NCI-H128 (cell line): ENCODE measurements around the gene SGMS1.
"Not testable (repeated sequence)": the region's sequence is repeated elsewhere in the genome, so short reads cannot be mapped to it uniquely, and the experiment has no call there.

ENCODE experiments used
- DNase-seq: peaks from one replicate; lab custom pipeline; 2025; ENCODE audit not compliant: unreplicated experiment; lab: John Stamatoyannopoulos, UW

SGMS1 gene

DNA sequence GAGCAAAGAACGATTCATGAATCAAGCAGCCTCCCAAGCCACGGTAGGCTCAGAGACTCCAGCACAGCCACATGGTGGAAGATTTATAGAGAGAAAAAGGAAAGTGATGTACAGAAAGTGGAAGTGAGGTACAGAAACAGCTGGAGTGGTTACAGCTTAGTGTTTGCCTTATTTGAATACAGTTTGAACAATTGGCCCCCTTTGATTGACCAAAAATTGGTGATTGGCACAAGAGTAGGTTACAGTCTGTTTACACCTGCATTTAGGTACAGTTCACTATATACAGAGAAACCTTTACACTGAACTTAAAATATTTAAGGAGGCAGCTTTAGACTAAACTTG lies 236.1 kb downstream of the SGMS1 start:
- no peak for DNase-seq

DNA sequence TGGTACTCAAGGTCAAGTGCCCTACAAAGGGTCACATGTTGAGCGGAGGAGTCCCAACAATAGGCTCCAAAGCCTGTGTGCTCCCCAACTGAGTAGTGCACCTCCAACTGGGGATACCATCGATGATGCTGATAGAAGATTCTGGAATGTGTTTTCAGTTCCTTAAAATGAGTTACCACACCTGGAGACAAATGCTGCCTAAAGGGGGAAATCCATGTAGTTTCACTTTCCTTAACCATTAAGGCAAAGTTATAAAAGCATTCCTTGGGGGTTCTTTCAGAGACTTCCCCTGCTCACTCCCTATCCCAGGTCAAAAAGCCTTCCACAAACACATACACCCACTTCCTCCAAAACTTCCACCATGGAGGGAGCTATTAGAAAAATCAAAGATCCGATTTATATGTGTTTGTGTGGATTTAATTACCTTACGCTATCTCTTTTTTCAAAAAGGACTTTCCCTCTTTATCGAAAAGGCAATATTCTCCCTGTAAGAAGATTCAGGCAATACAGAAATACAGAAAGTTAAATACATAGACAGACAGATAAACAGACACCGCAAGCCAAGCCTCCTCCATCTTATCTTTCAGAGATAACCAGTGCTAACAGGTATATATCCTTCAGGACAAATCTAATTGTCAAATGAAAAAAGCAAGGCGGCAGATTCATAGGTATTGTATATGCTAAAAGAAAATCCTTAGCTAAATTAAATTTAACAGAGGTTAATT lies 236.6 kb downstream of the SGMS1 start:
- no peak for DNase-seq

DNA sequence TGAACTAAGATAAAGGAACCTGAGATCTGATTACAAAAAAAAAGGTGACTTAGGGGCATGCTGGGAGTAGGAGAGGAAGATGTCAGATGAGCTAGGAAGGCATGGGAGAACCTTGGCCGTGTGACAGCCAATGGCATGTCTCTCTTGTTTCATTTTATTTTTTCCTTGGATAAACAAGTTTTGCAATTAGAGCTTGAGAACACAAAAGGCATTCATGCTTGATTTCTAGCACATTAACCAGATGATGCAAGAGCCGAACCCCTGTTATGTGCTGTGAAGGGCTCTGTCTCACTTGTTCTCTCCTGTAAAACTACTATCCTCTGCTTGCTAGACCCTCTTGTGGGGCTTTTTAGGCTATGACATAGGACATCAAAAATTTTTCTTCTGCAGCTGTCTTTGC lies 238.1 kb downstream of the SGMS1 start:
- no peak for DNase-seq

DNA sequence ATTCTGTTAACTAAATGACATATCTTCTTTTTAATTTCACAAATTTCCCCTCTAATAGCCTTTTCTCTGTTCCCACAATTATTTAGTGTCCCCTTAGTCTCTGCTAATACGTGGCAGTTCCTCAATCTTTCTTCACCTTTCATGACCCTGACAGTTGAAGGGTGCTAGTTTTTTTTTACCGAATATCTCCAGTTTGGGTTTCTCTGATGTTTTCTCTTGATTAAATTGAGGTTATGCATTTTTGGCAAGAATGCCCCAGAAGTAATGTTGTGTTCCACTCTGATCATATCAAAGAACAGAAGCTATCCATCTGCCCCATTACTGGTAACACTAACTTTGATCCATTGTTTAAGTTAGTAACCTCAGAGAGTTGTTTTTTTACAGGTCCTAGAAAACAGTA lies 238.9 kb downstream of the SGMS1 start:
- no peak for DNase-seq

DNA sequence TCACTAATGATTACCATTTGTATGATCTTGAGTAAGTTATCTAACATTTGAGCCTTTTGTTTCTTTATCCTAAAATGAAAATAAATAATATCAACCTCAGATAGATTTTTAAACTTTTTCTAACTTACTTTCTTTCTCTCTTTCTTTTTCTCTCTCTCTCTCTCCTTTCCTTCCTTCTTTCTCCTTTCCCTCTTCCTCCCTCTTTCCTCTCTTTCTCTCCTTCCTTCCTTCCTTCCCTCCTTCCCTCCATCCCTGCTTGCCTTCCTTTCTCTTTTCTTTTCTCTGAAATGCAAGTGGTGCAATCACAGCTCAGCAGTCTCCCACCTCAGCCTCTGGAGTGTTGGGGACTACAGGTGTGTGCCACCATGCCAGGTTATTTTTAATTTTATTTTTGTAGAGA lies 239.5 kb downstream of the SGMS1 start:
- no peak for DNase-seq

DNA sequence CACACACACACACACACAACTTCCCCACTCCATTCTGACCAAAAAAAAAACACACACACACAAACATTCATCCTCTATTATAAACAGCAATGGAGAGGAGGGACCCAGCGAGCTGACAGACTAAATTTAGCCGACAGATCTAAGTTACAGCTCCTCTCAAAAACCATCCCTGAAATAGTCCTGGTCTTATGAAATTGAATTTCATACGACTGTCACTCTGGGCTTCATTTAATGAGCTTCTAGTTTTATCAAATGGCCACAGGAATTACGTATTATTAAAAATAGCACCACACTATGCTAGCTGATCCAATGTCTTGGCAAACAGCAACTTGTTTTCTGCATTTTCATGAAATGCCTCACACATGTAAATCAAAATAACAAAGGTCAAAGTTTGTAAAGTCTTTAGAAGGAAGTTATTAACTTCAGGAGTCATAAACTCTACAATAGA lies 241.2 kb downstream of the SGMS1 start:
- DNase-seq, result no peak

DNA sequence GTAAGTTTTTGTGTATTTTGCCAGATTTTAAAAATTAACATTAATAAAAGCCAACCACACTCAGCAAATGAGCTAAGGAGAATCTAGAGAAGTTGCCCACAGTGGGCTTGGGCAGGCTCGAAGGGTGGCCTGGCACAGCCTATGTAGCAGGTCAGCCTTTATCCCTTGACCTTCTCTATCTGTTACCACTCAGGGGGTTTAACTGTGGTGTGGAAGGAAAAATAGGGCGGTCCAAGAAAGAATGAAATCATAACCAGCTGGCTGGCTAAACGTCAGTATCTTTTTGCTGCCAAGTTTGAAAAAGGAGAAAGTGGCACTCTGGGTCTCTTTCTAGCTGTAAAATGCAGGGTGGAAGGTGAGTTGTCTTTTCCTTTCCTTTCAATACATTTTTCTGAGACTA lies 242.1 kb downstream of the SGMS1 start:
- DNase-seq, result no peak

DNA sequence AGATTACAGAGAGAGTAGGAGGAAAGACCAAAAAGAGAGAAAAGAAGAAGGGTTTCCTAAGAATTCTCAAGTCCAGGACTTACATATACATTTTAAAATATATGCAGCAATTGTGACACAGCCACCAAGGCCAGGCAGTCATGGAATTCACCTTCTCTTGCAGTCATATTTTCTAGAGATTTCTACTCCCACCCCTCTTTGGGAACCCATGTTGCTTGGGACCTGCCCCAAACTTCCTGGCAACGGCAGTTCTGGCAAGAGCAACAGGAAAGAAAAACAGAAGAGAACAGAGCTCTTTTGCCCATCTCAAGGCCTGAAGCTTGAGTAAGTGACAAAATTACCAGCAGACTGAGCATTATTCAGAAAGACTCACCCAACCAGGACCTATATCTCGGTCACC lies 244.1 kb downstream of the SGMS1 start:
- no peak for DNase-seq

DNA sequence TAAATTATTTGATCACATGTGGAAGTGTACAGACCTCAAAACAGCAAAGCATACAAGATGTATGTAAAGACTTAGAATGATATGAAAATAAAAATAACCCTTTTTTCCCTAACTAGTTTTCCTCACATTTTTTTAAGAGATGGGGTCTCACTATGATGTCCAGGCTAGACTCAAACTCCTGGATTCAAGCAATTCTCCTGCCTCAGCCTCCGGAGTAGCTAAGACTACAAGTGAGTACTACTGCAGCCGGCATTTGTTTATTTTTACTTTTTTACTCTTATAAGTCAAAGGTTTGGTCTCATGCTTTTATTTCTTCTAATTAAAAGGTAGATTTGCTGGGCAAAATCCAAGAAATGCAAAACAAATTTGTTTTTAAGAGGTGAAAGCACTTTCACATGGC lies 248.0 kb downstream of the SGMS1 start:
- no peak for DNase-seq

DNA sequence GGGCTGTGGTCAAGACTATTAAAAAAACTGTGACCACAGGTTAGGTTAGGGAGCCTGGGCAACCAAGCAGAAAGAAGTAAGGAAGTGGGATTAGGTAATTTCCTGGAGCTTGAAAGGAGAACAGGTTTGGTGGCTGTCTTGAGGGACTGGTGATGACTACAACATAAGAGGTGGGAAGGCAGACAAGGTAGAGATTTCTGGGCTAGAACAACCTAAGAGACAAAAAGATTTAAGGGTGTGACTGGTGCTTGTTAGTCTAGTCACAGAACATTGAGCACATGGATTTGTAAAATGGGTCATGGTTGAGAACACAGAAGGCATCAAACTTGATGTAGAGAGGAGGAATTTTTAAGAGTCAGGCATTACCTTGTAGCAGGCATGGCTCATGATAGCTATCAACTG lies 248.7 kb downstream of the SGMS1 start:
- DNase-seq, result no peak

DNA sequence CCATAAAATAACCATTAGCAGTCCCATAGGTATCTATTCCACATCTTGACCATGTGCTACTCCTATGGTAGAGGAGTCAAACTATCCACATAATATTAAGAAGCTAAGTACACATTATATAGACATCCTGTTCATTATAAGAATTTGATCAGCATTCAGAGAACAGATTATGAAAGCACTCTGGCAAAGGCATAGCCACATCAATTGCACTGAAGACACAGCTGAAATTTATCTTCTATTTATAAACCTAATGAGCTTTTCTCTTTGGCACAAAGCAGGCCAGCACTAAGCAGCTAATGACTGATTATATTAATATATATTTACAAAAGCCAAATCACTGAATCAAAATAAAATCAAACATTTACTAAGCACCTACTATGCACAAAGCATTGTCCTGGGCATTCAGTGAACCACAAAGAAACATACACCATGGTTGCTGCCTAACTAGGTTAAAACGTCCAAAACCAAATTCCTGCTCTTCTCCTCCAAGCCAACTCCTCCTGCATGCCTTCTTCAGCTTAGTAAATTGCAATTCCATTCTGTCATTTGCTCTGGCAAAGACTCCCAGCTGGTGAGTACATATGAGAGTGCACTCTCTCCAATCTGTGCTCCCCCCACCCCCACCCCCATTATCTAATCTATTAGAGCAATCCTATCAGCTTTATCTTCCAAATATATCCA lies 249.8 kb downstream of the SGMS1 start:
- DNase-seq, result no peak

DNA sequence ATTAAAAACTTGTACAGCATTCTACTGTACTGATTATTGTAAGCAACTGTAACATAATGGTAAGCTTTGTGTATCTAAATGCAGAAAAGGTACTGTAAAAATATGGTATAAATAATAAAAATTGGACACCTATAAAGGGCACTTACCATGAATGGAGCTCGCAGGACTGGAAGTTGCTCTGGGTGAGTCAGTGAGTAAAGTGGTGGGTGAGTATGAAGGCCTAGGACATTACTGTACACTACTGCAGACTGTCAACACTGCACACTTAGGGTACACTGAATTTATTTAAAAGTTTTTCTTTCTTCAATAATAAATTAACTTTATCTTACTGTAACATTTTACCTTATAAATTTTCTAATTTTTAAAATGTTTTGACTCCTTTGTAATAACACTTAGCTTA lies 253.8 kb downstream of the SGMS1 start:
- no peak for DNase-seq

DNA sequence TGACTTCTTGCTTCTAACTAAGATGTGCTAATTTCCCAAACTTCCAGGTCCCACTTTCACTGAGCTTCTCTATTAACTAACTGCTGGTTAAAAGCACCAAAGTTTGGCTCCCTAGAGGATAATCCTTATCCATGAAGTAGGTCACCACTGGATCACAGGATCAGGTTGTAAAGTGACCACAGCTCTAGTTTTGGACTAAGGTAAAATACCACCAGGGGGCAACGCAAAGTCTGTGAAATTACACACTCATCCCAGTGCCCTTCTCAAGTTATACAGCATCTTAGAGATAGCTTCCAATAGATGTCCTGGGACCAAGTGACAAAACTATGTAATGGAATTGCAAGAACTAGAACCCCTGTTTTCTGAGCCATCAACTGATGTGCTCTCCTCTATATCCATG lies 256.0 kb downstream of the SGMS1 start:
- no peak for DNase-seq

DNA sequence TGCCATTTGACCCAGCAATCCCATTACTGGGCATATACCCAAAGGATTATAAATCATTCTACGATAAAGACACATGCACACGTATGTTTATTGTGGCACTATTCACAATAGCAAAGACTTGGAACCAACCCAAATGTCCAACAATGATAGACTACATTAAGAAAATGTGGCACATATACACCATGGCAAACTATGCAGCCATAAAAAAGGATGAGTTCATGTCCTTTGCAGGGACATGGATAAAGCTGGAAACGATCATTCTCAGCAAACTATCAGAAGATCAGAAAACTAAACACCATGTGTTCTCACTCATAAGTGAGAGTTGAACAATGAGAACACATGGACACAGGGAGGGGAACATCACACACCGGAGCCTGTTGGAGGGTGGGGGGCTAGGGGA lies 257.3 kb downstream of the SGMS1 start:
- not testable (repeated sequence) for DNase-seq

DNA sequence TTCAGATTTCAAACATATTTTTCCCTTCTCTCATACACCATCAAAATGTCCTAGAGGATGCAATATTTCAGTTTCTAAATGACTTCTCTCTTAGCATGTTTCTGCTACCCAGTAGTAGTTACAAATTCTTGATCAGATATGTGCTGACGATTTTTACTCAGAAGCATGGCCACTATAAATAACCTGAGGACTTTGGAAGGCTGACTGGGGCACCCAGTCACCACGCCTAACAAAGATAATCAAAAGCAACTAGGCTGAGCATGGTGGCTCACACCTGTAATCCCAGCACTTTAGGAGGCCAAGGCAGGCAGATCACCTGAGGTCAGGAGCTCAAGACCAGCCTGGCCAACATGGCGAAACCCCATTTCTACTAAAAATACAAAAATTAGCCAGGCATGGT lies 259.0 kb downstream of the SGMS1 start:
- not testable (repeated sequence) for DNase-seq

DNA sequence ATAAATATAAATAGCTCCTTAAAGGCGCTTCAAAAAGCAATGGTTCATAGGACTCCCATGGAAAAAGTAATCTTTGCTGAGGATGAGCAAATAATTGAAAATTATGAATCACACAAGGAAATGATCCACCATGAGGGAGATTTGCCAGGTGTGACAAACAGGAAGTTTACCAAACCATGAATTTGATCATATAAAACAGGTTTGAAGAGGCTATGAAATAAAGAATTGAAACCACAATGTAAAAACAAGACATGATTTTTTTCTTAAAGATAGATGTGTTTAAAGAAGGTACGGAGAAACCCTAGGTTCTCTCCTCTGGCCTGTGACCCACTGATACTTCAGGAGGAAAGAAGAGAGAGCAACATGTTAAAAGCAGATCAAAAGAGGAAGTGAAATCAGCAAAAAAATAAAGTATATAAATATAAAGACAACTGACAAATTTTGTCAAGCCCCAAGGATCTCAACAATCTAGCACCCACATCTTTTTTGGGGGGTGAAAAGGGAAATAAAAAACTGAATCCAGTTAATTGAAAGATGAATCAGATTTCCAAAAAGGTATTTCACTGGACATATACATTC lies 261.1 kb downstream of the SGMS1 start:
- DNase-seq, result no peak

DNA sequence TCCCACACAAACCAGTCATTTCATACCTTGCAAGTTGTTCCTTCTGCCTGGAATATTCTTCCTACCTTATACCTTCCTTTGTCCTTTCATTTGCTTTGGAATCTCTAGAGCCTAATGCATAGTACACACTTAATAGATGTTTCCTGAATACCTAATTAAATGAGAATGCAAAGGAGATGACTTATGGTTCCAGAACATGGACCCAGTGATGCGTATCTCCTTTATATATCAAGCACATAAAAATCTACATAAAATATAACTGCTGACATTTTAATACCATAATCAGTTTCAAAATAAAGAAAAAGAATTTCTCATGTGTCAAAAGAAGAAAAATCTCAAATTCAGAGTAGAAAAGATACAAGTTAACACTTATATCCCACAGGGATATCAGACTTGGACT lies 261.8 kb downstream of the SGMS1 start:
- no peak for DNase-seq

DNA sequence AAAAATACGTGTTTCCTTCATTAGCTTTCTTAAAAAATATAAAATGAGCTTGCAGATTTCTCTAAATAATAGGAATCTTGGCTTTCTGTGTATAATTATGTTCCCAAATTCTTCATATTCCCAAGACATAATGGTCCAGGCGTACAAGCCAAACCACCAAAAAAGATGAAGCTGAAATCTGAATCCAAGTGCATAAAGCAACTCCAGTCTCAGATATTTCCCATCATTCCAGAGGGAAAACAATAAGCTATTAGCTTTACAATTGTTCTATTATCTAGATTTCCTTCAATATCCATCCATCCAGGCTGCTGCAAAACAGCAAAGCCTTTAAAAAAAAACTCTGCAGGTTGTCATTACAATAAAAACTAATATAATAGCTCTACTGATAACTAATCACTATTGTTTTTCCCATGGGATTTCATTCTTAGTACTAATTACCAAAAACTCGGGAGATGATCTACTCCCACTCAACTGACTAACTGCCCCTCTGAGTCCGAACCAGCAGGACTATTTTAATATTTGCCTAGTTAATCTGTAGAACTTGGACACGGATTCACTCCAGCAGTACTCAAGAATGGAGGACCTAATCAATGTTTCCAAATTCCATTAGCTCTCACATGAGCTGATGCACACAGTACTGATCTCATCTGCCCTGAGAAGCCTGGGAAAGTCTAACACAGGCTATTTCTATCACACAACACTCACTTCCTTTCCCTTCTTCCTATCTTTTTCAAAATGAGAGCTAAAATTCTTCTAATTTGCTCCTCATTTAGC lies 263.5 kb downstream of the SGMS1 start:
- DNase-seq, result no peak

DNA sequence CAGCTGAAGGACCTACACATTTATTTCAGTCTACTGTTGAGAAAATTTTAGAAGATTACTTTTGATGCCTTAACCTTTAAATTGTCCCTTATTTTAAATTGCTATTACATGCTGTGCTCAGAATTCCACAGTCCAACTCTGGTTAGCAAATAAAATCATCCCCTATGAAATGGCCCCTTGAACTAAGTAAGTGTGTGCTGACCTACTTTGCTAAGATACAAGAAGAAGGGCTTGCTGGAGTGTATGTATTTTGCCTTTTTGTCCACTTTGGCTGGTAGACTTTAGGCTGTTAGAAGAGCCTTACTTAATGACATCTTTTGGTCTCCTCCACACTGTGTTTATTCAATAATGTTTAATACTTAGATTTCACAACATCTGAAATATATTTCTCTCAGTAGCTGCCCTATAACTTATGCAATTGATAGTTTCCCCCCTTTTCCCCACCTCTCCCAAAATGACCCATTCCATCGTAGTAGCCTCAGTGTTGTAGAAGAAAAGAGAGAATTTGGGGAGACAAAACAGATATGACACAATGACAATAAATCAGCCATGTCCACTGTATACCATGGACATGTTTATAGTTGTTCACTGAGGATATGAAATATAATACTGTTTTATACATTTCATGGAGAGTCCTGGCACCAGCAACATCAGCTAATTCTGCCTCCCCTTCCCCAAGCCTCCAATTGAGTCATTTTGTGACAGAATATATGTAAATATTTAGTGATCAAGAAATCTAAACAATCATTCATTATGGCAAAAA lies 264.6 kb downstream of the SGMS1 start:
- no peak for DNase-seq

DNA sequence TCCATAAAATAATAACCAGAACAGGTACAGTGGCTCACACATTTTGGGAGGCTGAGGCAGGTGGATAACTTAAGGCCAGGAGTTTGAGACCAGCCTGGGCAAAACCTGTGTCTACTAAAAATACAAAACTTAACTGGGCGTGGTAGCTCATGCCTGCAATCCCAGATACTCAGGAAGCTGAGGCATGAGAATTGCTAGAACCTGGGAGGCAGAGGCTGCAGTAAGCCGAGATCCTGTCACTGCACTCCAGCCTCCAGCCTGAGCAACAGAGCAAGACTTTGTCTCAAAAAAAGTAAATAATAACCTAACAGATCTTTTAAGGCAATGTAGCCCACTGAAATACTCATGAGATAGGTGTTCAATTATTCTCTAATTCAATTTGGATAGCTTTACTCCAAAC lies 265.3 kb downstream of the SGMS1 start:
- DNase-seq, result no peak

DNA sequence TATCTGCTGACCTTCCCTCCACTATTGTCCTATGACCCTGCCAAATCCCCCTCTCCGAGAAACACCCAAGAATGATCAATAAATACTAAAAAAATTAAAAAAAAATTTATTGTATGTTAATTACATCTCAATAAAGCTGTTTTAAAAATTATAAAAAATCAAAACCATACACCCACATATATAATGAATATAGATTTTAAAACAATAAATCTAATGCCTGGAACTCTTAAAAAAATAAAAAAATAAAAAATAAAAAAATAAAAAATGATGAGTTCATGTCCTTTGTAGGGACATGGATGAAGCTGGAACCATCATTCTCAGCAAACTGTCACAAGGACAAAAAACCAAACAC lies 267.3 kb downstream of the SGMS1 start:
- not testable (repeated sequence) for DNase-seq
